ENCODE results near the gene MSH4.
"Not testable (repeated sequence)": the region's sequence is repeated elsewhere in the genome, so short reads cannot be mapped to it uniquely, and the experiment has no call there.

The MSH4 gene

DNA sequence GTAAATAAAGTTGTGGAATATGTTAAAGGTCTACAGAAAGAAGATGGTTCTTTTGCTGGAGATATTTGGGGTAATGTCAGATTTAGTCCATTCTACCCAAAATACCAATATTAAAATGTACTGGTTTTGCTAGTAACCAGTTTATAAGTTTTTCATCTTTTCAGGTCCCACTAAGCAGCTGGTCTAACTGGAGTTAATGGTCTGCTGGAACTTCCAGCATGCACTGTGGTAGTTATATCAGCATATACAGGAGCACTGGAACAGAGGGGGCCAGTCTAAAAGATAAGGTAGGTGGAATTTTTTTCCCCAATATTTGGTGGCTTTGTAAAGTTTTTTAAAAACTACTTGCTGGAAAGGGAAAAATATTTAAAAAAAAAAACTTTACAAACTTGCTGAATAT lies 6.7 kb upstream of the MSH4 start:
- DNase-seq (ENCODE audit: low read depth) = no peak
- H3K4me3 ChIP-seq (ENCODE audit: low read depth, low read length) = peak overlapping the region; percentile 78; the same call in 1 of the 2 replicates
- TF ChIP-seq CTCF (IDR thresholded peaks at IDR 0.05; ENCODE audit: low read depth, low read length, missing control alignments) = no peak

DNA sequence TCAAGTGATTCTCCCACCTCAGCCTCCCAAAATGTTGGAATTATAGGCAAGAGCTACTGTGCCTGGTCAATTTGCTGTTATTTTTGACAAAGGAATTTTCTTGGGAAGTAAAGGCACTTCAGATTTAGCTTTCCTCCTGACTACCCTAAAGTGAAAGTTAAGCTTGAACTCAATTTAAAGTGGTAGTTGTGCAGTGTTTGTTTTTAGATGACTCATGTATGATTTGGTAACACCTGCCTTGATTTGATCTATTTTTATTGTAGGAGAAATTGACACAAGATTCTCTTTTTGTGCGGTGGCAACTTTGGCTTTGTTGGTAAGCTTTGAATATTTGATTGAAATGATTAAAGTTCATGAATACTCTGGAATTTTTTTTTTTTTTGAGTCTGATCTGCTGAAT lies 5.7 kb upstream of the MSH4 start:
- TF ChIP-seq CTCF (IDR thresholded peaks at IDR 0.05; ENCODE audit: low read depth, low read length, missing control alignments) = no peak
- DNase-seq (ENCODE audit: low read depth) = no peak
- peak overlapping the region; percentile 78; the same call in 1 of the 2 replicates for H3K4me3 ChIP-seq (ENCODE audit: low read depth, low read length)

- no peak for TF ChIP-seq CTCF (IDR thresholded peaks at IDR 0.05; ENCODE audit: low read depth, low read length, missing control alignments)
- no peak overlapping the region for H3K4me3 ChIP-seq (ENCODE audit: low read depth, low read length)
- DNase-seq (ENCODE audit: low read depth) = no peak
Observed at GRCh38 chr1:75792091-75792490, 4.6 kb upstream of the MSH4 start.

GRCh38 chr1:75794382-75794781 lies 2.3 kb upstream of the MSH4 start:
- H3K4me3 ChIP-seq (ENCODE audit: low read depth, low read length) = no peak overlapping the region
- no peak for TF ChIP-seq CTCF (IDR thresholded peaks at IDR 0.05; ENCODE audit: low read depth, low read length, missing control alignments)

DNA sequence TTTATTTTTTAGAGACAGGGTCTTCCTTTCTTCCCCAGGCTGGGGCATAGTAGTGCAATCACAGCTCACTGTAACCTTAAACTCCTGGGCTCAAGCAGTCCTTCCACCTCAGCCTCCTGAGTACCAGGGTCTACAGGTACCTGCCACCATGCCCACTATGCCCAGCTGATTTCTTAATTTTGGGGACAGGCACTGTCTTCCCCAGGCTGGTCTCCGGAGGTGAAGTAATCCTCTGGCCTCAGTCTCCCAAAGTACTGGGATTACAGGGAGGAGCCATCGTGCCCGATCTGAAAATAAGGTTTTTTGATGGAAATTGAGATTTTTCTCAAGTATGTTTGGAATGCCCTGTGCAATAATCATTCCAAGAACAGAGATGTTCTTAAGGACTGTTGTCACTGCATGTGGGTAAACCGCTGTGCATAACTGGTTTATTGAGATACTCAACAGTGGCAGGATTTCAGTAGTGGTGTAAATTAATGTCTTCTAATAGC lies 934 bp upstream of the MSH4 start:
- H3K4me3 ChIP-seq (ENCODE audit: low read depth, low read length) = no peak overlapping the region
- no peak for TF ChIP-seq CTCF (IDR thresholded peaks at IDR 0.05; ENCODE audit: low read depth, low read length, missing control alignments)
- no peak for DNase-seq (ENCODE audit: low read depth)

More at GRCh38 chr1:75794382-75794781, 2.3 kb upstream of the MSH4 start:
- no peak for DNase-seq (ENCODE audit: low read depth)

DNA sequence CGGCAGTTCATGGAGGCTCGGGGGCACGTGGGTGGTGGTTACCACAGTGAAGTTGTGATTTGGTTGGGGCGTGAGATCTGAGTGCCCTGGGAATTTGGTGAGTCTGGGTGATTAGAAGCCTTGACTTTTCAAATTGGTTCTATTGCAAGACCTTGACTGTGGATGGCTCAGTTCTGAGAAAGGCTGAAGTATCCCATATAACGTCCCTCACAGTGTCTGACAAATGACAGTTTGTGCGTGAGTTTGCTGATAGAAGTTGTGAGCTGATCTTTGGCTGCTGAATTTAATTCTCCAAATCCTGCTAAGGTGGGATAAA lies 549 bp downstream of the MSH4 start:
- TF ChIP-seq CTCF (IDR thresholded peaks at IDR 0.05; ENCODE audit: low read depth, low read length, missing control alignments) = no peak

GRCh38 chr1:75797606-75798216 lies 1.0 kb downstream of the MSH4 start:
- TF ChIP-seq CTCF (IDR thresholded peaks at IDR 0.05; ENCODE audit: low read depth, low read length, missing control alignments) = no peak
- no peak for DNase-seq (ENCODE audit: low read depth)
- no peak overlapping the region for H3K4me3 ChIP-seq (ENCODE audit: low read depth, low read length)

More for the DNA sequence above, 549 bp downstream of the MSH4 start:
- DNase-seq (ENCODE audit: low read depth) = no peak
- no peak overlapping the region for H3K4me3 ChIP-seq (ENCODE audit: low read depth, low read length)

GRCh38 chr1:75801480-75801879 lies 4.8 kb downstream of the MSH4 start:
- DNase-seq (ENCODE audit: low read depth); H3K4me3 ChIP-seq (ENCODE audit: low read depth, low read length): not testable (repeated sequence)
